GM10248 (cell line): ENCODE measurements around the gene RILP.

ENCODE experiments used
- CTCF ChIA-PET: fragments of 300-600 bp; sonication (Branson Sonifier 250); formaldehyde crosslinking; extraction: SDS; loops from one replicate; lab custom pipeline; 2021; ENCODE audit warnings: antibody characterized with exemption; lab: Yijun Ruan, JAX
- POLR2A ChIA-PET: fragments of 350-650 bp; sonication (Branson Sonifier 250); formaldehyde crosslinking; extraction: SDS; loops from one replicate; lab custom pipeline; 2020; ENCODE audit warnings: antibody characterized with exemption; lab: Yijun Ruan, JAX
- DNase-seq: peaks from one replicate; pipeline ENCODE4 v3.0.0; 2012; ENCODE audit errors: extremely low spot score
- TF ChIP-seq, protein P1 (sequence below): IDR thresholded peaks from 2 replicates; pipeline ENCODE4 v1.5.1; 2012; ENCODE audit warnings: mild to moderate bottlenecking, low read depth; ENCODE audit errors: extremely low read depth, missing control alignments, control extremely low read depth

The RILP gene

DNA sequence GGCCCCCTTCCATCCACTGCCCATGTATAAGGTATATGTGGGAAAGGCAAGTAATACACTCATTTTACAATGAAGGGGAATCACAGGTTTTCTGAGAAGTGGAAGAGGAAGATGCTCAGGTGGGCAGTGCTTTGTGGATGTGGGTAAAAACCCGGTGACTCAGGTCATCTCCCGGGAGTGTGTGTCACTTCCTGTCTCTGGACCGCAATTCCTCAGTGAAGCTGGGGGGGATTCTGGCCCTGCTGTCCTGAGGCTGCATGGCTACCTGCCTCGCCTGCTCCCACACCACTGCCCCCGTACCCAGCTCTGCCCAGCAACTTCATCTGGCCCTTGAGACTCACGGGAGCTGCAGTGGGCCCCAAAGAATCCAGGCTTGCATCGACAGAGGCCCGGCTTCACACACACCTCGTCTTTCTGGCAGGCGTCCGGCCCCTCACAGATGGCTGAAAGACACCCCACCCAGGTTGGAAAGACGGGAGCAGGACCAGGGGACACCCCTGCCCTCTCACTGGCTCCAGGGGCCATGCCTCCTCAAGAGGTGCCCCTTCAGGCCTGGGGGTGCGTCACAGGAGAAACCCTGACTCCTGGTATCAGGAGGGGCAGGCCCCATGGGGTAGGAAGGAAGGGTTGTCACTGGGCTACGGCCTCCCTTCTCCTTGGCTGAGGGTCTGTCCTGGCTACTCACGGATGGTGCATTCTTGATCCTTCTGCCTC, 5.0 kb downstream of the RILP start:
- TF ChIP-seq, protein P1, sequence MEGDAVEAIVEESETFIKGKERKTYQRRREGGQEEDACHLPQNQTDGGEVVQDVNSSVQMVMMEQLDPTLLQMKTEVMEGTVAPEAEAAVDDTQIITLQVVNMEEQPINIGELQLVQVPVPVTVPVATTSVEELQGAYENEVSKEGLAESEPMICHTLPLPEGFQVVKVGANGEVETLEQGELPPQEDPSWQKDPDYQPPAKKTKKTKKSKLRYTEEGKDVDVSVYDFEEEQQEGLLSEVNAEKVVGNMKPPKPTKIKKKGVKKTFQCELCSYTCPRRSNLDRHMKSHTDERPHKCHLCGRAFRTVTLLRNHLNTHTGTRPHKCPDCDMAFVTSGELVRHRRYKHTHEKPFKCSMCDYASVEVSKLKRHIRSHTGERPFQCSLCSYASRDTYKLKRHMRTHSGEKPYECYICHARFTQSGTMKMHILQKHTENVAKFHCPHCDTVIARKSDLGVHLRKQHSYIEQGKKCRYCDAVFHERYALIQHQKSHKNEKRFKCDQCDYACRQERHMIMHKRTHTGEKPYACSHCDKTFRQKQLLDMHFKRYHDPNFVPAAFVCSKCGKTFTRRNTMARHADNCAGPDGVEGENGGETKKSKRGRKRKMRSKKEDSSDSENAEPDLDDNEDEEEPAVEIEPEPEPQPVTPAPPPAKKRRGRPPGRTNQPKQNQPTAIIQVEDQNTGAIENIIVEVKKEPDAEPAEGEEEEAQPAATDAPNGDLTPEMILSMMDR: no peak
- ChIA-PET CTCF (interaction anchor here (1.1 to 7.5 kb wide), 7 partner anchors 13 to 386 kb away, joined by 3 to 59 read pairs (median 4); partner anchors contain the start of gene DPH1), POLR2A (interaction anchor here (1.0 kb wide), 1 partner anchor 131 kb away, joined by 3 read pairs; no protein-coding TSS in a partner anchor)
- peak; percentile 75 for DNase-seq

DNA sequence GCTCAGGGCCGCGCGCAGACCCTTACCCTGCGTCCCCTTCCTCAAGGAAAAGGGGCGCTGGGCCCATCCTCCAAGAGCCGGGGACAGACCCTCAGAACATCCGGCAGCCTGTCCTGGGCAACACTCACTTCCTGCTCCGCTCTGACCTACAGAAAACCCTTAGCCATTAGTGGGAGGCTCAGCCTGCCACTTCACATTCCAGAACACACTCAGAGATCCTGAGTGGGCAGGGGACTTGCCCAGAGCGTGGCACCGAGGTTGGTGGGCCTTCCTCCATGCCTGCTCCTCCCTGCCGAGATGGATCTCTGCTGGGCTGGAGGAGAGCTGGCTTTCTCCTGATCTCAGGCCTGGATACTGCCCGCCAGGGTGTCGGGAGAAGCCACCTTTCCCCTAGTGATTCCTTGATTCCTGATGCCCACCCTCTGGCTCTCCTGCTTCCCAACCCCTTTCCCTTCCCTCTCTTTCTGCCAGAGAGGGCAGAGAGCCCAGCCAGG, 5.6 kb downstream of the RILP start:
- peak; percentile 41 for DNase-seq
- CTCF ChIA-PET: interaction anchor here (1.1 to 7.5 kb wide), 6 partner anchors 13 to 386 kb away, joined by 3 to 59 read pairs (median 6); partner anchors contain the start of gene DPH1
- POLR2A ChIA-PET: no interaction called here
- TF ChIP-seq, protein P1: no peak

DNA sequence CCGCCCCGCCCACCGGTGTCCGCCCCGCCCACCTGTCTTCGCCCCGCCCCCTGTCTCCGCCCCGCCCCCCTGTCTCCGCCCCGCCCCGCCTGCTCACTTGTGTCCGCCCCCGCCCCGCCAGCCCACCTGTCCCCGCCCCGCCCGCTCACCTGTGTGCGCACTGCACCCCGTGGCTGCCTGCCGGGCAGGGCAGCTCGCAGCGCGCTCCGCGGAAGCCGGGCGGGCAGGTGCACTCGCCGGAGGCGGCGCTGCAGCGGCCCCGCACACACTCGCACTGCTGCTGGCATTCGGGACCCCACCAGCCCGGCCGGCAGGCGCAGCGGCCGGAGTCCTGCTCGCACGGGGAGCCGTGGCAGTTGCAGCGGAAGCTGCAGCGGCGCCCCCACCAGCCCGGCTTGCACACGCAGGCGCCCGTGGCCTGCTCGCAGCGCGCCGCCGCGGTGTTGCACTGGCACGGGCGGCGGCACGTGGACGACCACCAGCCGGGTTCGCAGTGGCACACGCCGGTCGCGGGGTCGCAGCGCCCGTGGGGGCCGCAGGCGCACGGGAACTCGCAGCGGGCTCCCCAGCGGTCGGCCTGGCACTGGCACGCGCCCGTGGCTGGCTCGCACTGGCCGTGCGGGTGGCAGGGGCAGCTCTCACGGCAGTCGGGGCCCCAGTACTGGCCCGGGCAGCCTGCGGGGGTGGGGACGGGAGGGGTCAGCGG, 6.2 kb downstream of the RILP start:
- TF ChIP-seq, protein P1: no peak
- ChIA-PET POLR2A (no interaction called here), CTCF (interaction anchor here (1.1 to 7.5 kb wide), 3 partner anchors 12 to 387 kb away, joined by 4 to 59 read pairs (median 4); partner anchors contain the start of gene DPH1)
- peak; percentile 74 for DNase-seq

DNA sequence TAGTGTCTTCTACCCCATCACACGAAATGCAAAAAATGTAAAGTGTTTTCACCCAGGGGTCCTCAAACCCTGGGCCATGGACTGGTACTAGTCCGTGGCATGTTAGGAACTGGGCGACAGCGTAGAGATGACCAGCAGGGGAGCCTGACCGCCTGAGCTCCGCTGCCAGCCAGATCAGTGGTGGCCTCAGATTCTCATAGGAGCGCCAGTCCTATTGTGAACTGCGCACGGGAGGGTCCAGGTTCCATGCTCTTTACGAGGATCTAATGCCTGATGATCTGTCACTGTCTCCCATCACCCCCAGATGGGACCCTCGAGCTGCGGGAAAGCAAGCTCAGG, 8.6 kb downstream of the RILP start:
- CTCF ChIA-PET: interaction anchor here (1.0 to 3.7 kb wide), 4 partner anchors 7 to 67 kb away, joined by 3 to 16 read pairs (median 9); partner anchors contain the start of gene SLC43A2

DNA sequence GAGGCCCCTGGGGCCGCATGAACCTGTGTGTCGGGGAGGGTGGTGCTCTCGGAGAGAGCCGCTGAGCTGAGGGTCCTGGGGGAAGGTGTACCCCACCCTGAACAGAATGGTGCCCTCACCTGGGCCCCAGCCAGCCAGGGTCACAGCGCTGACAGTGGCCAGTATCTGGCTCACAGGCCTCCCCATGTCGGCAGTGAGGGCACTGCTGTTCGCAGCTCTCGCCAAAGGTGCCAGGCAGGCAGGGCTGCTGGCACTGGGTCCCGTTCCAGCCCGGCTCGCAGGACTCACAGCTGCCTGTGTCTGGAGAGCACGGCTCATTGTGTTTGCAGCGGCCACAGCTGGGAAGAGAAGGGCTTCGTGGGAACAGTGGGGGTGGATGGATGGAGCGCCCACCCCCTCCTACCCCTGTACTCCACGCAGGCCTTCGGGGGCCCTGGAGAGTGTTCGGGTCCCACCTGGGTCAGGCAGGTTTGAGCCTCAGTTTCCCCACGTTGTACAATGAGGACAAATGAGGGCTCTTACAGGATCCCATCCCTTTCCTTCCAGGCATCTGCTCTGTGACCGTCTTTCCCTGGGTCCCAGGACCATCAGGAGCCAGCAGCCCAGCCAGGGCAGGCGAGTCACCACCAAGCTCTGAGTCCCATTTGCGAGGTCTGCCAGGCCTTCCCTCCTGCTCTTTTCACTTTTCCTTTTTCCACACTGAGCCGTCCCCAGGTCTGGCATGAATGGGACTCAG, 9.2 kb downstream of the RILP start:
- ChIA-PET CTCF (interaction anchor here (0.8 to 3.7 kb wide), 4 partner anchors 8 to 33 kb away, joined by 3 to 16 read pairs (median 9); partner anchors contain the start of gene SLC43A2), POLR2A (interaction anchor here (0.6 to 1.7 kb wide), 2 partner anchors 10 to 13 kb away, joined by 3 to 5 read pairs; no protein-coding TSS in a partner anchor)
- TF ChIP-seq, protein P1: no peak
- no peak for DNase-seq

More for the DNA sequence above, 8.6 kb downstream of the RILP start:
- TF ChIP-seq, protein P1: no peak
- DNase-seq: no peak
- POLR2A ChIA-PET: no interaction called here
